Vagina (tissue), 2 donors: ENCODE results near the gene RABEP2. TPM values are rescaled to one million over a fixed set of nuclear protein-coding genes. Genes with fewer than 3 reads are reported as not detected.
"Not testable (repeated sequence)": the region's sequence is repeated elsewhere in the genome, so short reads cannot be mapped to it uniquely, and the experiment has no call there.

Source experiments
- DNase-seq, 2 donors: peaks; one replicate each; pipeline ENCODE4 v3.0.0-alpha.2; 2017; ENCODE audit errors: extremely low spot score in 2 of 2
- H3K27ac ChIP-seq: fragments of 200-600 bp; sonication (generic); one replicate; pipeline ENCODE4 v1.5.1; 2019
- H3K27me3 ChIP-seq: fragments of 200-600 bp; sonication (generic); one replicate; pipeline ENCODE4 v1.5.1; 2019
- H3K36me3 ChIP-seq, 2 donors: fragments of 200-600 bp; sonication (generic); one replicate each; pipeline ENCODE4 v1.5.1; 2017 to 2019
- H3K4me1 ChIP-seq: fragments of 200-600 bp; sonication (generic); one replicate; pipeline ENCODE4 v1.5.1; 2019
- H3K4me3 ChIP-seq, 2 donors: fragments of 200-600 bp; sonication (generic); 1 replicate in 1 of 2; 2 replicates in 1 of 2; pipeline ENCODE4 v1.5.1; 2016 to 2019
- H3K9me3 ChIP-seq: fragments of 200-600 bp; sonication (generic); one replicate; pipeline ENCODE4 v1.5.1; 2019
- CTCF ChIP-seq, 3 experiments: fragments of 450-650 bp in 2 of 3; fragments of 200-600 bp in 1 of 3; sonication (generic) in 1 of 3; IDR thresholded peaks; one replicate each; pipeline ENCODE4 v1.5.1; 2017 to 2019; ENCODE audit warnings: antibody characterized with exemption in 3 of 3, mild to moderate bottlenecking in 2 of 3, moderate library complexity in 2 of 3
- POLR2A ChIP-seq, 2 donors: fragments of 450-650 bp; IDR thresholded peaks; one replicate each; pipeline ENCODE4 v1.6.1; 2017; ENCODE audit warnings: antibody characterized with exemption in 2 of 2, mild to moderate bottlenecking in 2 of 2, moderate library complexity in 2 of 2
- POLR2AphosphoS5 ChIP-seq, 2 donors: sonication (generic); formaldehyde crosslinking; IDR thresholded peaks; one replicate each; pipeline ENCODE4 v1.9.0; 2017; ENCODE audit warnings: antibody characterized with exemption in 2 of 2, mild to moderate bottlenecking in 2 of 2, low read depth in 1 of 2; ENCODE audit not compliant: insufficient read depth in 1 of 2
- intact Hi-C: fragments of 100-400 bp; cut with DNase I; formaldehyde crosslinking; loops from one replicate; pipeline ENCODE4 v1.15.1; 2023
- total RNA-seq: library from RNA; depleted of rRNA; stranded (reverse); fragments of >200 nt; gene quantifications from one replicate; pipeline ENCODE4 v1.2.3, GENCODE V29; 2016

RABEP2 gene
- 44.7 TPM for total RNA-seq

DNA sequence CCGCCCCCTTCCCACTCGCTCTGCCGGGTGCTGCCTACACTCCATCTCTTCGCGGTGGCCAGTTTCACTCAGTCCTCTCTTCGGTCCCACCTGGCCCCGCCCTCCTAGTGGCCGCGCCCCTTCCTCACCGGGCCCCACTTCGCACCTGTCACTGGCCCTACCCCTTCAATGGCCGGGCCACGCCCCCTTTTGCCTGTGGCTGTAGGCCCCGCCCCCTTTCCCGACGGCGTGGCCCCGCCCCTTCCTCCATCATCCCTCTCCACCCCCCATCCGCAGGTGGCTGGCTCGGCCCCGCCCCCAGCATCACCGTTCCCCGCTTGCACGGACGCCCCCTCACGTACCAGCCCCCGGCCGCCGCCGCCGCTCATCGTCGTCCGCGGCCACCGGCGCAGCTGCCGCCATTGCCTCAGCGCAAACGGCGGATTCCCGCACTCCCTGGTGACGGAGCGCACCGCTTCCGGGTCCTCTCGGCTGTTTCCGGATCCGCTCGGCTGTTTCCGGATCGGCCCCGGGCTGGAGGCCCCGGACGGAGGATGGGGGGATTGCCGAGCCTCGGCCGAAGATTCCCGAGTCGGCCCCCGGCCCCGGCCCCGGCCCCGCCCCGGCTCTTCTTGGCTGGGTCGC, at the start of gene RABEP2:
TSS of gene RABEP2 (minus strand) at position 477 of the 624 bp plus-strand sequence. CDS start at position 402, 75 bp downstream.
- peak within 1 kb of the TSS; percentile 94 for H3K27ac ChIP-seq
- no peaks in the 10 kb centered on the region for H3K27me3 ChIP-seq
- peak; percentile 96 to 98 for DNase-seq
- no peaks in the 10 kb centered on the region for H3K9me3 ChIP-seq
- peaks cover 0 to 1% of the 10 kb centered on the region in 2 donors for H3K36me3 ChIP-seq
- H3K4me1 ChIP-seq, result peaks cover 17% of the 10 kb centered on the region
- peak in 1 of 2 donors; percentile 42 for TF ChIP-seq POLR2A (IDR thresholded peaks at IDR 0.05)
- TF ChIP-seq CTCF (IDR thresholded peaks at IDR 0.05), result no peak
- TF ChIP-seq POLR2AphosphoS5 (IDR thresholded peaks at IDR 0.05; ENCODE audit: insufficient read depth in 1 of 2, low read depth in 1 of 2), result no peak
- intact Hi-C loops, result no loop called here
- peak within 1 kb of the TSS; percentile 69 to 77 for H3K4me3 ChIP-seq

GRCh38 chr16:28974437-28975157, 49.6 kb upstream of the RABEP2 start, which contains the start of gene SPNS1:
Gene SPNS1 (plus strand): TSS chr16:28974778. CDS start chr16:28975152, 374 bp downstream.
- TF ChIP-seq POLR2AphosphoS5 (IDR thresholded peaks at IDR 0.05; ENCODE audit: insufficient read depth in 1 of 2, low read depth in 1 of 2) (peak; percentile 94 to 99), CTCF (IDR thresholded peaks at IDR 0.05) (no peak), POLR2A (IDR thresholded peaks at IDR 0.05) (no peak)
- Histone ChIP-seq H3K4me3 (peak within 1 kb of the TSS; percentile 81 to 82), H3K4me1 (peaks cover 28% of the 10 kb centered on the region), H3K9me3 (no peaks in the 10 kb centered on the region), H3K27me3 (no peaks in the 10 kb centered on the region), H3K27ac (peak within 1 kb of the TSS; percentile 83), H3K36me3 (peaks cover 0 to 11% of the 10 kb centered on the region in 2 donors)
- intact Hi-C loops, result no loop called here
- peak in 1 of 2 donors; percentile 97 for DNase-seq

GRCh38 chr16:28974007-28974436, 49.0 kb upstream of the RABEP2 start:
- no peak for DNase-seq
- TF ChIP-seq CTCF (IDR thresholded peaks at IDR 0.05), result peak in 1 of 3 experiments; percentile 38
- TF ChIP-seq POLR2AphosphoS5 (IDR thresholded peaks at IDR 0.05; ENCODE audit: insufficient read depth in 1 of 2, low read depth in 1 of 2), result no peak
- TF ChIP-seq POLR2A (IDR thresholded peaks at IDR 0.05), result no peak
- Histone ChIP-seq H3K4me1 (peaks cover 28% of the 10 kb centered on the region), H3K27me3 (no peaks in the 10 kb centered on the region), H3K4me3 (peak overlapping the region; percentile 81 to 82), H3K36me3 (peaks cover 0 to 9% of the 10 kb centered on the region in 2 donors), H3K9me3 (no peaks in the 10 kb centered on the region), H3K27ac (peak overlapping the region; percentile 83)
- intact Hi-C loops, result no loop called here

DNA sequence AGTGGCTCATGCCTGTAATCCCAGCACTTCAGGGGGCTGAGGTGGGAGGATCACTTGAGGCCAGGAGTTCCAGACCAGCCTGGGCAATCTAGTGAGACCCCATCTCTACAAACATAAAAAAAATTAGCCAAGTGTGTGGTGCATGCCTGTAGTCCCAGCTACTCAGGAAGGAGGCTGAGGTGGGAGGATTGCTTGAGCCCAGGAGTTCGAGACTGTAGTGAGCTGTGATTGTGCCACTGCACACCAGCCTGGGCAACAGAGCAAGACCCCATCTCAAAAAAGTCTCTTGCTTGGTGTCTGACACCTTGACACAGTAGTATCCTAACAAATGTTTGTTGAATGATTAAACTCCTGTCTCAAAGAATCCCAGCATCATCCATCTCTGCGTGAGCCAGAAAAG, 44.7 kb upstream of the RABEP2 start:
- H3K4me1 ChIP-seq, H3K27ac ChIP-seq, DNase-seq, H3K4me3 ChIP-seq, intact Hi-C loops, H3K27me3 ChIP-seq, H3K9me3 ChIP-seq, H3K36me3 ChIP-seq: not testable (repeated sequence)

GRCh38 chr16:28967156-28967555, 42.1 kb upstream of the RABEP2 start:
- no peaks in the 10 kb centered on the region for H3K4me1 ChIP-seq
- DNase-seq, result no peak
- H3K27ac ChIP-seq, result no peak overlapping the region
- H3K4me3 ChIP-seq, result no peak overlapping the region
- peaks cover 0 to 29% of the 10 kb centered on the region in 2 donors for H3K36me3 ChIP-seq
- H3K27me3 ChIP-seq, result no peaks in the 10 kb centered on the region
- intact Hi-C loops, result no loop called here
- TF ChIP-seq CTCF (IDR thresholded peaks at IDR 0.05) (no peak), POLR2AphosphoS5 (IDR thresholded peaks at IDR 0.05; ENCODE audit: insufficient read depth in 1 of 2, low read depth in 1 of 2) (no peak), POLR2A (IDR thresholded peaks at IDR 0.05) (no peak)
- H3K9me3 ChIP-seq, result no peaks in the 10 kb centered on the region
